ENCODE data around the gene TMEM141.

Gene TMEM141

GRCh38 chr9:136766410-136767120, 24.6 kb upstream of the TMEM141 start:
- 0 out of 2 replicates have a peak overlapping the region, but pooled peaks have one; percentile 7 for H3K27ac ChIP-seq
- peak; percentile 75 for TF ChIP-seq CTCF (IDR thresholded peaks at IDR 0.05)

GRCh38 chr9:136769710-136770191, 21.4 kb upstream of the TMEM141 start:
- TF ChIP-seq ZFX (IDR thresholded peaks at IDR 0.05; ENCODE audit: borderline replicate concordance) = no peak
- TF ChIP-seq CTCF (IDR thresholded peaks at IDR 0.05) = peak; percentile 49
- no peak overlapping the region for H3K27ac ChIP-seq

DNA sequence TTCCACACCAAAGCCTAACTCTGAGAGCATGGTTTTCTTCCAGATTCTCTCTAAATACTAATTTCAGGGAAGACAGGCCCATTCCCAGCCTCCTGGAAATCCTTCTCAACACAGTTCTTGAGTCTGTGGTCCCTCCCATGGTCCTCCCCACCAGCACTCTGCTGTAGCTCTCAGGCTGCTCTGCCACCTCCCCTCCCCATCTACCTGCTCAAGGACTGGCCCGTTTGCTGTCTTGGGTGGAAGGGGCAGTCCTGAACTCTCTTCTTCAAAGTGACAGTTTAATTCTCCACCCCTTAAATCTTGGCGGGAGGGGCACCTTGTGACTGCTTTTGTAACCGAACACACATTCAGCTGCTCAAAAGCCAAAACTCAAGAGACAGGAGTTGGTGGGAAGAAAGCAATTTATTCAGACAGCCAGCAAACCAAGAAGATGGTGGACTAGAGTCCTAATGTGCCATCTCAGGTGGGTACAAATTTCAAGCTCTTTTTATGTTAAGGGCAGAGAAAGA, 19.2 kb upstream of the TMEM141 start:
- TF ChIP-seq ZFX (IDR thresholded peaks at IDR 0.05; ENCODE audit: borderline replicate concordance) (no peak), CTCF (IDR thresholded peaks at IDR 0.05) (no peak)
- no peak overlapping the region for H3K27ac ChIP-seq

DNA sequence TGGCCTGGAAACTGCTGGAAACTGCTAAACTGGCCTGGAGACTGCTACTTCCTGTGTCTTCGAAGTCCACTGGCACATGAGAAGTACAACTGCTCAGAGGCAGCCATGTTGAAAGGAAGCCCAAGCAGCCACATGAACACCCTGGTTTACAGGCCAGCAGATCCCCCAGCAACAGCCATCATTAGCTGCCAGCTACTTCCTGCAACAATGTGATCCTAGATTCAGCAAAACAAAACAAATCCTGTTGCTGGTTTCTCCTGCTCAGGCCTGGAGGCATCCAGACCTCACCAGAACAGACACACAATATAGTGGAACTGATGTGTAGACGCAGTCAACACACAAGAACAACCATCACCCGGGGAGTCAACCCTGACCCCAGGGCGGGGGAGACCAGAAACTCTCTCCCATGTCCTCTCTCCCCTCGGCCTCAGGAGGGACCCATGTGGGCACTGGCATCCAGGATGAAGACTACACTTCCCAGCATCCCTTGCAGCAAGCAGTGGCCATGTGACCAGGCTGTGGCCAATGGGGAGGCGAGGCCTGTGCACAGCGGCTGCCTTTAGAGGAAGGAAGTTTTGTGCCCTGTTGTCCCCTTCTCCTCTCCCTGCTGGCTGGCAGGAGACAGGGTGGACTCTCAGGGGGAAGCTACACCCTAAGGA, 17.6 kb upstream of the TMEM141 start:
- H3K27ac ChIP-seq = no peak overlapping the region
- no peak for TF ChIP-seq CTCF (IDR thresholded peaks at IDR 0.05)
- TF ChIP-seq ZFX (IDR thresholded peaks at IDR 0.05; ENCODE audit: borderline replicate concordance) = no peak

GRCh38 chr9:136774416-136775045, 16.6 kb upstream of the TMEM141 start:
- H3K27ac ChIP-seq = no peak overlapping the region
- TF ChIP-seq CTCF (IDR thresholded peaks at IDR 0.05) (no peak), ZFX (IDR thresholded peaks at IDR 0.05; ENCODE audit: borderline replicate concordance) (no peak)

DNA sequence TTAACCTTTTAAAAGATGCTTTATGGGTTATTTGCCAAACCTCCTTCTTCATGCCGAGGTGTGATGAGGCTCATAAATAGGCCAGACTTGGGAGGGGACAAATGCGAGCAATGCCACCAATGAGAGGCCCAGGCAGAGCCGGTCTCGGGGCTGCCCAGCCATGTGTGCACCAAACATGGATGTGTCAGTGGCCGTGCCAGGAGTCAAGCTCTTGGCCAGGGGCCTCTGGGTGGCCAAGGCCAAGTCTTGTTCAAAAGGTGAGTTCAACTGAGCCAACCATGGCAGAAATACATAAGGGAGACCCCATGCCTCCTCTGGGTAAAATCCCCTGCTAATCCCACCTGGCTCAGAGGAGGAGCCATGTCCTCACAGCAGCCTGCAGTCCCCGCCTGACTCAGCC, 16.0 kb upstream of the TMEM141 start:
- H3K27ac ChIP-seq = no peak overlapping the region
- TF ChIP-seq CTCF (IDR thresholded peaks at IDR 0.05) = no peak
- no peak for TF ChIP-seq ZFX (IDR thresholded peaks at IDR 0.05; ENCODE audit: borderline replicate concordance)
